ENCODE results near the gene RAB9A.

GRCh38 chrX:13676885-13677284 lies 12.0 kb upstream of the RAB9A start:
- TF ChIP-seq, protein P1, sequence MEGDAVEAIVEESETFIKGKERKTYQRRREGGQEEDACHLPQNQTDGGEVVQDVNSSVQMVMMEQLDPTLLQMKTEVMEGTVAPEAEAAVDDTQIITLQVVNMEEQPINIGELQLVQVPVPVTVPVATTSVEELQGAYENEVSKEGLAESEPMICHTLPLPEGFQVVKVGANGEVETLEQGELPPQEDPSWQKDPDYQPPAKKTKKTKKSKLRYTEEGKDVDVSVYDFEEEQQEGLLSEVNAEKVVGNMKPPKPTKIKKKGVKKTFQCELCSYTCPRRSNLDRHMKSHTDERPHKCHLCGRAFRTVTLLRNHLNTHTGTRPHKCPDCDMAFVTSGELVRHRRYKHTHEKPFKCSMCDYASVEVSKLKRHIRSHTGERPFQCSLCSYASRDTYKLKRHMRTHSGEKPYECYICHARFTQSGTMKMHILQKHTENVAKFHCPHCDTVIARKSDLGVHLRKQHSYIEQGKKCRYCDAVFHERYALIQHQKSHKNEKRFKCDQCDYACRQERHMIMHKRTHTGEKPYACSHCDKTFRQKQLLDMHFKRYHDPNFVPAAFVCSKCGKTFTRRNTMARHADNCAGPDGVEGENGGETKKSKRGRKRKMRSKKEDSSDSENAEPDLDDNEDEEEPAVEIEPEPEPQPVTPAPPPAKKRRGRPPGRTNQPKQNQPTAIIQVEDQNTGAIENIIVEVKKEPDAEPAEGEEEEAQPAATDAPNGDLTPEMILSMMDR (IDR thresholded peaks at IDR 0.05; ENCODE audit: low read depth, low read length, poor library complexity, severe bottlenecking): no peak
- TF ChIP-seq EZH2phosphoT487 (IDR thresholded peaks at IDR 0.05; ENCODE audit: borderline replicate concordance, low read length): no peak

Data from DOHH2 (cell line).